ENCODE measurements around the gene GFI1B.
"Not testable (repeated sequence)": the region's sequence is repeated elsewhere in the genome, so short reads cannot be mapped to it uniquely, and the experiment has no call there.

GFI1B gene

GRCh38 chr9:132969783-132970182, 8.7 kb upstream of the GFI1B start:
- no peak for DNase-seq (ENCODE audit: low read depth)

GRCh38 chr9:132970324-132971062, 8.0 kb upstream of the GFI1B start:
- no peak for DNase-seq (ENCODE audit: low read depth)

GRCh38 chr9:132973166-132973565, 5.3 kb upstream of the GFI1B start:
- no peak for DNase-seq (ENCODE audit: low read depth)

GRCh38 chr9:132973713-132974112, 4.8 kb upstream of the GFI1B start:
- DNase-seq (ENCODE audit: low read depth), result no peak

- DNase-seq (ENCODE audit: low read depth), result no peak
These were observed 2.5 kb upstream of the GFI1B start for GRCh38 chr9:132975961-132976360.

GRCh38 chr9:132976571-132976970, 1.9 kb upstream of the GFI1B start:
- no peak for DNase-seq (ENCODE audit: low read depth)

- DNase-seq (ENCODE audit: low read depth), result no peak
These were observed 413 bp upstream of the GFI1B start for GRCh38 chr9:132978112-132978450.

- DNase-seq (ENCODE audit: low read depth), result no peak
These were observed 1.7 kb downstream of the GFI1B start for GRCh38 chr9:132980157-132980556.

- DNase-seq (ENCODE audit: low read depth), result no peak
These were observed 4.0 kb downstream of the GFI1B start for GRCh38 chr9:132982458-132982857.

GRCh38 chr9:132983491-132984201, 5.2 kb downstream of the GFI1B start:
- DNase-seq (ENCODE audit: low read depth), result no peak

- DNase-seq (ENCODE audit: low read depth), result no peak
These were observed 5.9 kb downstream of the GFI1B start for GRCh38 chr9:132984202-132985070.

- DNase-seq (ENCODE audit: low read depth), result no peak
These were observed 6.5 kb downstream of the GFI1B start for GRCh38 chr9:132985071-132985350.

GRCh38 chr9:132985489-132985888, 7.0 kb downstream of the GFI1B start:
- no peak for DNase-seq (ENCODE audit: low read depth)

- DNase-seq (ENCODE audit: low read depth), result no peak
These were observed 7.6 kb downstream of the GFI1B start for GRCh38 chr9:132986114-132986513.

- no peak for DNase-seq (ENCODE audit: low read depth)
These were observed 8.4 kb downstream of the GFI1B start for GRCh38 chr9:132986640-132987620.

GRCh38 chr9:132988244-132989013, 9.9 kb downstream of the GFI1B start:
- no peak for DNase-seq (ENCODE audit: low read depth)

GRCh38 chr9:132989014-132989310, 10.5 kb downstream of the GFI1B start:
- no peak for DNase-seq (ENCODE audit: low read depth)

- DNase-seq (ENCODE audit: low read depth), result no peak
These were observed 11.0 kb downstream of the GFI1B start for GRCh38 chr9:132989414-132989996.

- not testable (repeated sequence) for DNase-seq (ENCODE audit: low read depth)
These were observed 11.6 kb downstream of the GFI1B start for GRCh38 chr9:132989998-132990557.

- DNase-seq (ENCODE audit: low read depth), result no peak
These were observed 12.3 kb downstream of the GFI1B start for GRCh38 chr9:132990781-132991180.

Measured in non-pigmented ciliary epithelial cell (primary cell).